Stimulated activated CD4-positive, alpha-beta T cell treated with anti-CD3 and anti-CD28 coated beads, Interleukin-1b, Interleukin-23, amount 100 ng/mL, for 1 hour (primary cell): ENCODE results near the gene ASL.
"Not testable (repeated sequence)": the region's sequence is repeated elsewhere in the genome, so short reads cannot be mapped to it uniquely, and the experiment has no call there.

Source experiments
- DNase-seq, 2 donors: peaks; one replicate each; pipeline ENCODE4 v3.0.0-alpha.2; 2020; ENCODE audit warnings: low read depth in 2 of 2

The ASL gene

DNA sequence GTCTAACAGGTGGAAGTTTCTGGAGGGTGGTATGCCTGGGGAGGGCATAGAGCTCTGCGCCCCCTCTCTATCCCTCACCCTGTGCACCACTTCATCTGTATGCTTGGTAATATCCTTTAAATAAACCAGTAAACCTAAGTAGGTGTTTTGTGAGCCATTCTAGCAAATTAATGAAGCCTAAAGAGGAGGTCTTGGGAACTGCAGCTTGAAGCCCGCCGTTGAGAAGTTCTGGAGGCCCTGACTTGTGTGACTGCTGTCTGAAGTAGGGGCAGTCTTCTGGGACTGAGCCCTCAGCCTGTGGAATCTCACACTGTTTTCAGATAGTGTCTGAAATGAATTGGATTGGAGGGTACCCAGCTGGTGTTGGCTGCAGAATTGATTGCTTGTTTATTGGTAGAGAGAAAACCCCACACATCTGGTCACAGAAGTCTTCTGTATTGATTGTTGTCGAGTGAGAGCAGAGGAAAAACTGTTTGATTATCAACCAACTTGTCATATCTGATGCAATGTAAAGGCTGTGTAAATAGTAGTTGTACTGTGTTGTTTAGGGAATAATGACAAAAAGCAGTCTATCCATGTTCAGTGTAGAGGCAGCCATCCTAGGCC lies 43.7 kb downstream of the ASL start:
- DNase-seq: no peak

DNA sequence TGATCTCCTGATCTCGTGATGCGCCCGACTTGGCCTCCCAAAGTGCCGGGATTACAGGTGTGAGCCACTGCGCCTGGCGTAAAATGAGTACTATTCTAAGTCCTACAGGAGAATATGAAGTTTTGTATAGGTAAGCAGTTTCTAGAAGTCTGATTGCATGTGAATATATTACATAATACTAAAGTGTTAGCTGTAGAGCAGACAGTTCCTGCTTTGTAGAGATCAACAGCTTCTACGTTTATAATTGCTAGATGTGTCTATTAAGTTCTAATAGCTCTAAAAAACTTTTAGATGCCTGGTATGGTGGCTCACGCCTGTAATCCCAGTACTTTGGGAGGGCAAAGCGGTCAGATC lies 47.5 kb downstream of the ASL start:
- DNase-seq: no peak

DNA sequence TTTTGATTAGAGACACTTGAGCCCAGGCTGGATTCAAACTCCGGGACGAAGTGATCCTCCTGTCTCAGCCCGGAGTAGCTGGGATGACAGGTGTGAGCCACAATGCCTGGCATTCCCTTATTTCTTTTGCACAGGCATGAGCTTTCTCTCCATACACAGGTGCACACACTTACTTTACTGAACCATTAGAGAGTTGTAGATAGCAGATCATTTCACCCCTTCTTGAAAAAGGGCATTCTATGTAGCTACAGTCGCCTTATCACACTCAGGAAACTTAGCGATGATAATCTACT lies 48.9 kb downstream of the ASL start:
- DNase-seq: not testable (repeated sequence)

GRCh38 chr7:66125052-66125694 lies 49.6 kb downstream of the ASL start:
- DNase-seq: no peak

- DNase-seq: not testable (repeated sequence)
Observed at GRCh38 chr7:66125781-66126352, 50.2 kb downstream of the ASL start.

GRCh38 chr7:66127172-66127571 lies 51.6 kb downstream of the ASL start:
- not testable (repeated sequence) for DNase-seq

- DNase-seq: no peak
Observed at GRCh38 chr7:66138994-66139752, 63.6 kb downstream of the ASL start.

- no peak for DNase-seq
Observed at GRCh38 chr7:66140924-66141323, 65.3 kb downstream of the ASL start.

- no peak for DNase-seq
Observed at GRCh38 chr7:66142334-66142733, 66.7 kb downstream of the ASL start.

DNA sequence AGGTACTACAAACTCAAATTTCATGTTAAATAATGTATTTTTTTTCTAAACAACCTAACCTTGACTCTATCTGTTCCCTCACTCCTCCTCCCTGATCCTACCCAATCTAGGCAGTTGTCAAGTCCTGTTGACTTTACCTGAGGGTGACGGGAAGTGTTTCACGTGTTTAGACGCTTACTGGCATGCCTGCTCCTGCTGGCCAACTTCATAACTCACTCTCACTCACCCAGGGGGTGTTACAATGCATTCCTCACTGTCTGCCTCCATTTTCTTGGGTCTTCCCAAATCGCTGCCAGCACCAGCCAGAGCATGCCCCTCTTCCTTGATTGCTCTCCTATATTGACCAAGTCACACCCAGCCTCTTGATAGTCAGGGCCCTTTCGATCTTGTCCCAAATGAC lies 67.4 kb downstream of the ASL start:
- DNase-seq: no peak
